ENCODE data around the gene ZIC1.

- TF ChIP-seq CTCF (conservative IDR thresholded peaks at IDR 0.05) (no peak), EZH2 (IDR thresholded peaks at IDR 0.05; ENCODE audit: low read depth) (no peak)
These were observed 4.7 kb downstream of the ZIC1 start for GRCh38 chr3:147413686-147414389.

Measured in PC-9 (cell line).